CD14-positive monocyte (primary cell): Measurements from ENCODE around the gene CD44. TPM values are rescaled to one million over a fixed set of nuclear protein-coding genes. Genes with fewer than 3 reads are reported as not detected.
A peak's percentile ranks its signal among the peaks of the same experiment; 100 is the strongest.

Experiments
- DNase-seq, 3 donors: peaks; one replicate each; pipeline ENCODE4 v3.0.0-alpha.2; 2011 to 2022
- H2AFZ ChIP-seq: 2 replicates; pipeline ENCODE4 v1.6.0; 2012; ENCODE audit warnings: mild to moderate bottlenecking, low read depth, low read length, inconsistent platforms; ENCODE audit not compliant: insufficient read depth, poor library complexity, severe bottlenecking
- H3K27ac ChIP-seq, 2 donors: 1 replicate in 1 of 2; 2 replicates in 1 of 2; pipeline ENCODE4 v1.5.1; 2012 to 2013; ENCODE audit warnings: low read length in 2 of 2, control low read depth in 1 of 2, inconsistent platforms in 1 of 2, low read depth in 1 of 2, mild to moderate bottlenecking in 1 of 2
- H3K27me3 ChIP-seq, 2 donors: one replicate each; pipeline versions ENCODE4 v1.6.0 to v1.6.1; 2011 to 2013; ENCODE audit warnings: low read length in 2 of 2; ENCODE audit not compliant: control insufficient read depth in 2 of 2, insufficient read depth in 2 of 2
- H3K36me3 ChIP-seq, 2 donors: replicated peaks in 1 of 2; 1 replicate in 1 of 2; 2 replicates in 1 of 2; pipeline versions ENCODE4 v1.5.1 to v1.6.1; 2012 to 2013; ENCODE audit warnings: low read length in 2 of 2, control low read depth in 1 of 2, inconsistent platforms in 1 of 2, mild to moderate bottlenecking in 1 of 2; ENCODE audit not compliant: insufficient read depth in 2 of 2, control insufficient read depth in 1 of 2
- H3K4me1 ChIP-seq, 2 donors: 1 replicate in 1 of 2; 2 replicates in 1 of 2; pipeline versions ENCODE4 v1.5.1 to v1.6.1; 2012 to 2013; ENCODE audit warnings: low read length in 2 of 2, control low read depth in 1 of 2, inconsistent platforms in 1 of 2, mild to moderate bottlenecking in 1 of 2, moderate library complexity in 1 of 2; ENCODE audit not compliant: insufficient read depth in 2 of 2, control insufficient read depth in 1 of 2
- H3K4me2 ChIP-seq: replicated peaks from 2 replicates; pipeline ENCODE3; 2012; ENCODE audit warnings: low read length, moderate library complexity, mild to moderate bottlenecking; ENCODE audit not compliant: poor library complexity, severe bottlenecking; ENCODE audit errors: extremely low read depth
- H3K4me3 ChIP-seq, 3 experiments: fragments of 200-600 bp in 1 of 3; sonication (generic) in 1 of 3; replicated peaks in 1 of 3; 1 replicate in 2 of 3; 2 replicates in 1 of 3; pipeline ENCODE4 v1.5.1; 2011 to 2013; ENCODE audit warnings: low read length in 3 of 3, mild to moderate bottlenecking in 3 of 3, control low read depth in 2 of 3, low read depth in 2 of 3, inconsistent platforms in 1 of 3, moderate library complexity in 1 of 3
- H3K79me2 ChIP-seq: 2 replicates; pipeline ENCODE4 v1.6.0; 2012; ENCODE audit warnings: mild to moderate bottlenecking, control low read depth, inconsistent platforms, low read length, moderate library complexity; ENCODE audit not compliant: insufficient read depth
- H3K9ac ChIP-seq: 2 replicates; pipeline ENCODE4 v1.6.0; 2017; ENCODE audit warnings: low read length, mild to moderate bottlenecking; ENCODE audit not compliant: insufficient read depth, poor library complexity, severe bottlenecking
- H3K9me3 ChIP-seq, 2 donors: replicated peaks in 1 of 2; 1 replicate in 1 of 2; 2 replicates in 1 of 2; pipeline versions ENCODE4 v1.5.1 to v1.6.1; 2012 to 2013; ENCODE audit warnings: low read length in 2 of 2, control low read depth in 1 of 2; ENCODE audit not compliant: control insufficient read depth in 1 of 2, insufficient read depth in 1 of 2
- H4K20me1 ChIP-seq: 2 replicates; pipeline ENCODE4 v1.6.0; 2012; ENCODE audit warnings: mild to moderate bottlenecking, low read length, control low read depth, moderate library complexity; ENCODE audit not compliant: insufficient read depth
- H3K27ac Mint-ChIP-seq, 7 donors: one replicate each; pipeline ENCODE4 v1.8.0; 2020; ENCODE audit warnings: mild to moderate bottlenecking in 7 of 7, mixed read lengths in 7 of 7, moderate library complexity in 6 of 7, inconsistent platforms in 2 of 7
- H3K27me3 Mint-ChIP-seq, 3 donors: one replicate each; pipeline ENCODE4 v1.8.0; 2021 to 2022; ENCODE audit warnings: low read depth in 3 of 3, mild to moderate bottlenecking in 3 of 3, mixed read lengths in 3 of 3, moderate library complexity in 3 of 3, inconsistent platforms in 1 of 3
- H3K36me3 Mint-ChIP-seq, 2 donors: one replicate each; pipeline ENCODE4 v1.8.0; 2020; ENCODE audit warnings: mixed read lengths in 2 of 2, inconsistent platforms in 1 of 2, mild to moderate bottlenecking in 1 of 2
- H3K4me1 Mint-ChIP-seq: one replicate; pipeline ENCODE4 v1.8.0; 2020; ENCODE audit warnings: mild to moderate bottlenecking, mixed read lengths
- H3K4me3 Mint-ChIP-seq, 2 donors: one replicate each; pipeline ENCODE4 v1.8.0; 2020; ENCODE audit warnings: mild to moderate bottlenecking in 2 of 2, mixed read lengths in 2 of 2, moderate library complexity in 1 of 2
- H3K9me3 Mint-ChIP-seq, 7 donors: one replicate each; pipeline ENCODE4 v1.8.0; 2020 to 2022; ENCODE audit warnings: mixed read lengths in 7 of 7, mild to moderate bottlenecking in 6 of 7, moderate library complexity in 6 of 7, inconsistent platforms in 2 of 7
- CTCF ChIP-seq: fragments of 200-600 bp; IDR thresholded peaks from one replicate; pipeline ENCODE4 v1.8.0; 2022; ENCODE audit warnings: antibody characterized with exemption, mild to moderate bottlenecking
- WGBS: methylation state at CpG from one replicate; pipeline ENCODE4 v1.1.5; 2013; ENCODE audit warnings: missing lambda C conversion rate; ENCODE audit not compliant: insufficient coverage; 5-methylcytosine and 5-hydroxymethylcytosine counted together
- intact Hi-C, 2 donors: fragments of 100-400 bp; cut with micrococcal nuclease; formaldehyde crosslinking; loops; one replicate each; pipeline versions ENCODE4 v1.15.0 to v1.15.1; 2023
- polyA plus RNA-seq, 3 donors: library from polyadenylated mRNA; depleted of rRNA in 1 of 3; unstranded in 2 of 3; stranded (reverse) in 1 of 3; fragments of 300-500 nt in 2 of 3; fragments of >200 nt in 1 of 3; fragmentation: Illumina TruSeq in 2 of 3; gene quantifications; 1 replicate in 2 of 3; 2 replicates in 1 of 3; pipeline ENCODE4 v1.2.3, GENCODE V29; 2012 to 2021

CD44 gene
- polyA plus RNA-seq, 3 donors, result 415 to 866 (median 531) TPM

DNA sequence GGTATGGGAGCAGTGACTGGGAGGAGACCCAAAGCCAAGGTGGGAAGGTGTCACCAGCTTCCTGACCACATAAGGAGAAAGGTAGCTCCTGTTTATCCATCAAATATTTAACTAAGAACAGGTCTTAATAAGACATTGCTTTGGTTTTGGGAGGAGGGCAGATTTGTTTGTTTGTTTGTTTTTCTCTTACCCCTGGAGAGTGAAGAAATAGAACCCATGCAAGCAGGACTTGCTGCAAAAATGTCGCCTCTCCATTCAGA lies 26.2 kb upstream of the CD44 start:
- Mint-ChIP-seq H3K27me3 (no peaks in the 10 kb centered on the region), H3K4me3 (no peak overlapping the region), H3K36me3 (peaks cover 4 to 6% of the 10 kb centered on the region in 2 donors), H3K27ac (no peak overlapping the region), H3K4me1 (peaks cover 41% of the 10 kb centered on the region), H3K9me3 (peaks cover 4 to 8% (median 6%) of the 10 kb centered on the region in 7 donors)
- H3K4me1 ChIP-seq, result peaks cover 26 to 41% of the 10 kb centered on the region in 2 donors
- no peak overlapping the region for H3K4me2 ChIP-seq
- intact Hi-C loops, result no loop called here
- H3K36me3 ChIP-seq, result no peaks in the 10 kb centered on the region
- H2AFZ ChIP-seq, result no peak overlapping the region
- no CpG with 5 or more reads among the region's 1 CpG for WGBS
- no peaks in the 10 kb centered on the region for H4K20me1 ChIP-seq
- H3K27ac ChIP-seq, result no peak overlapping the region
- H3K79me2 ChIP-seq, result no peaks in the 10 kb centered on the region
- no peak for DNase-seq
- H3K9me3 ChIP-seq, result no peaks in the 10 kb centered on the region
- no peaks in the 10 kb centered on the region for H3K27me3 ChIP-seq
- no peak for TF ChIP-seq CTCF
- no peak overlapping the region for H3K9ac ChIP-seq
- no peak overlapping the region for H3K4me3 ChIP-seq

- WGBS, result 68% methylated on average over 8 of the region's 9 CpGs
- H3K79me2 ChIP-seq, result no peaks in the 10 kb centered on the region
- DNase-seq, result peak; percentile 76 to 91 (median 80)
- intact Hi-C loops, result no loop called here
- H3K36me3 Mint-ChIP-seq, result no peaks in the 10 kb centered on the region
- no peaks in the 10 kb centered on the region for H3K27me3 ChIP-seq
- no peaks in the 10 kb centered on the region for H3K9me3 ChIP-seq
- no peak overlapping the region for H3K4me3 ChIP-seq
- no peaks in the 10 kb centered on the region for H4K20me1 ChIP-seq
- no peak overlapping the region for H2AFZ ChIP-seq
- H3K9ac ChIP-seq, result no peak overlapping the region
- no peaks in the 10 kb centered on the region for H3K27me3 Mint-ChIP-seq
- no peak overlapping the region for H3K4me2 ChIP-seq
- H3K36me3 ChIP-seq, result no peaks in the 10 kb centered on the region
- peaks cover 30% of the 10 kb centered on the region for H3K4me1 Mint-ChIP-seq
- no peak overlapping the region for H3K27ac ChIP-seq
- no peak overlapping the region for H3K4me3 Mint-ChIP-seq
- no peak for TF ChIP-seq CTCF
- peaks cover 0 to 2% (median 0%) of the 10 kb centered on the region in 7 donors for H3K9me3 Mint-ChIP-seq
- peak overlapping the region in 5 of 7 donors; percentile 6 to 82 (median 45) for H3K27ac Mint-ChIP-seq
- peaks cover 18 to 19% of the 10 kb centered on the region in 2 donors for H3K4me1 ChIP-seq
Observed at GRCh38 chr11:35114906-35115687, 23.9 kb upstream of the CD44 start.
